Retinal pigment epithelial cell (primary cell): ENCODE results near the gene EFHD2.
"Not testable (repeated sequence)": the region's sequence is repeated elsewhere in the genome, so short reads cannot be mapped to it uniquely, and the experiment has no call there.

Experiments
- DNase-seq: peaks from one replicate; pipeline ENCODE4 v3.0.0-alpha.2; 2010; ENCODE audit warnings: low read depth
- H3K4me3 ChIP-seq: 2 replicates; pipeline ENCODE4 v1.5.1; 2011; ENCODE audit warnings: mild to moderate bottlenecking, low read length, control low read depth, moderate library complexity
- CTCF ChIP-seq: conservative IDR thresholded peaks from 2 replicates; pipeline ENCODE4 v1.5.1; 2011; ENCODE audit warnings: low read depth, low read length, control low read depth, inconsistent platforms

Gene EFHD2

DNA sequence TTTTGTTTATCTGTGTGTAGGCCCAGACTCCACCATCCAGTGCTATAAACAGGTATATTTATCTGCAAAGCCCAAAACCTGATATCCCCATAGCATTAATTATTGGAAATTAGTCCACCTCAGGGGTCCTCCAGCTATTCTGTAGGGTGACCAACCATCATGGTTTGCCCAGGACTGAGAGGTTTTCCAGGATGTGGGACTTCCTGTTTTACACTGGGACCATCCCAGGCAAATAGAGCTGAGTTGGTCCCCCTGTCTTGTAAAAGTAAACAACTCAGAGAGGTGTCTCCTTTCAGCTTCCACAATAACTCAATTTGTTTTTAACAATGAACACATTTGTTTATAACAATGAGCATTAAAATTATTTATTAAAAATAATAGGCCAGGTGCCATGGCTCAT is 58.5 kb downstream of the EFHD2 start:
- no peak overlapping the region for H3K4me3 ChIP-seq
- no peak for DNase-seq
- no peak for TF ChIP-seq CTCF

- no peak overlapping the region for H3K4me3 ChIP-seq
- TF ChIP-seq CTCF = no peak
- no peak for DNase-seq
These were observed 59.7 kb downstream of the EFHD2 start for GRCh38 chr1:15469361-15469760.

- H3K4me3 ChIP-seq, DNase-seq: not testable (repeated sequence)
These were observed 60.2 kb downstream of the EFHD2 start for GRCh38 chr1:15469821-15470448.

- not testable (repeated sequence) for H3K4me3 ChIP-seq, DNase-seq
These were observed 61.4 kb downstream of the EFHD2 start for GRCh38 chr1:15471067-15471466.

- not testable (repeated sequence) for DNase-seq
These were observed 62.0 kb downstream of the EFHD2 start for GRCh38 chr1:15471723-15472122.

GRCh38 chr1:15472587-15472986 is 62.9 kb downstream of the EFHD2 start:
- no peak overlapping the region for H3K4me3 ChIP-seq
- no peak for TF ChIP-seq CTCF
- no peak for DNase-seq

More at GRCh38 chr1:15471723-15472122, 62.0 kb downstream of the EFHD2 start:
- not testable (repeated sequence) for H3K4me3 ChIP-seq

GRCh38 chr1:15475752-15476314 is 66.1 kb downstream of the EFHD2 start, which contains the start of gene CELA2B:
Gene CELA2B (plus strand): TSS chr1:15476104. CDS start chr1:15476126, 22 bp downstream.
- DNase-seq = no peak
- H3K4me3 ChIP-seq = no peak within 1 kb of the TSS
- TF ChIP-seq CTCF = no peak

DNA sequence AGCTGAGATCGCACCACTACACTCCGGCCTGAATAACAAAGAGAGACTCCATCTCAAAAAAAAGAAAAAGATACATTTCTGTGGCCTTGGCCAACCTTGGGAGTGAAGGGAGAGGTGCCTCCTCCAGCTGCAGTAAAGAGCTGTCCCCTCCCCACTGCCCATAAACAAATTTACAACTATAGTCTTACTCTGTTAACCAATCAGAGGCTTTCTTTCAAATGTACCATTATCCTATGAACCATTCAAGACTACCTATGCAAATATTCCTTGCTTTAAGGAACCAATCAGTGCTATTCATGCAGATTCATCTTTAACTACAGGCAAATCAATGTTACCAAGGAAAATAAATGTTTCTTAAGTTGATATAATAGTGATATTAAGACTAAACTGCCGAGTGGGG is 67.2 kb downstream of the EFHD2 start:
- no peak for DNase-seq
- TF ChIP-seq CTCF = no peak
- H3K4me3 ChIP-seq = no peak overlapping the region
